GM04503 (cell line): ENCODE results near the gene CCSER1.

ENCODE experiments used
- DNase-seq: peaks from one replicate; pipeline ENCODE4 v3.0.0-alpha.2; 2012; ENCODE audit warnings: low read depth

CCSER1 gene

DNA sequence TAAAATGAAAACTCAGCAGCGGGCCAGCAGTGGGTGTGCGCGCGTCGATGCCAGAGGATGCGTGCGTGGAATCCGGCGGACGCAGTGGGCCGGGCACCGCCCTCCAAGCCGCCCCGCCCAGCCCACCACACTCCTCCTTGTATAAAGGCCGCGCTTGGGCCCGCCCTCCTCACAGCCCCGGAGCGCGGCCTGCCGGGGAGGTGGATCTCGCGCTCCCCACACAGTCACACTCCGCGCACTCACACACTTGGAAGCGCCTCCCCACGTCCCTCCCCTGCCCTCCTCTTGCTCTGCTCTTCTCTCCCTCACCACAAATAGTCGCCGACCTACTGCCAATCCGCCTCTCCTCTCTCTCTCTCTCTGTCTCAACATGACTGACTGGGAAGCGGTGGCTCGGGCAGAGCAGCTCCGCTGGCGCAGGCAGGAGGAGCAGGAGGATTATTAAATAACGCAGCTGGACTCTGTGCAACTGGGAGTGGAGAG, at the start of gene CCSER1:
Gene CCSER1, plus strand, starts transcription at position 172 of the 483 bp plus-strand sequence.
- DNase-seq, result no peak

DNA sequence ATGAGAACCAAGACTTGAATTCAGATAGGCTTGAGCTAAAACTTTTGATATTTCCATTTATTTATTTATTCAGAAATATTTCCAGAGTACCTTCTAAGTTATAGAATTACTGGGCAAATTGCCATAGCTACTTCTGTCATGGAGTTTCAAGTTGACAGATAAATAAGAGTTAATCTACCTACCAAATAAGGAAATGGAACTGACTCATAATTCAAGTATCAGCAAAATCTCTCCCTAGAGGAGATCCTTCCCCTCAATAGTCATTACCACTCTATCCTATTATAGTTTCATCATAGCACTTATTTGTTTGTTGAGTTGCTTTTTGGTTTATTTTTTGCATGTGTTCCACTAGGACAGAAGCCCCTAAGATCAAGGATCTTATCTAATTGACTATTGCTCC, 48.8 kb upstream of the CCSER1 start:
- no peak for DNase-seq

DNA sequence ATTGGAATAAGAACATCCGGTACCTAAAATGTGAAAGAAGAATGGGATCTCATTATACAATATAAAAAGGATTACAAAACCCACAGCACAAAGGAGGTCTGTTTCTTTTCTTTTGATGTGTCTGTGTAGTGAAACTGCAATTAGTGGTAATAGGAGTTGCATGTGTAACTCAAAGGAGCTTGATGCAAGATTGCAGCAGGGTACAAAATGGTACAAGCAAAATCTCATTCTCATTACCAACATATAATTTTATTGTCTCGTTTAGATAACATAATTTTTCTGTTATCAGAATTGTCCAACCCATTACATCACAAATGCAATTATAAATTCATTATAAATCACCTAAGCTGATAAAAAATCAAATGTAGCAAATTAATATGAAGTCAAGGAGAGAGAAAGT, 47.1 kb upstream of the CCSER1 start:
- no peak for DNase-seq

DNA sequence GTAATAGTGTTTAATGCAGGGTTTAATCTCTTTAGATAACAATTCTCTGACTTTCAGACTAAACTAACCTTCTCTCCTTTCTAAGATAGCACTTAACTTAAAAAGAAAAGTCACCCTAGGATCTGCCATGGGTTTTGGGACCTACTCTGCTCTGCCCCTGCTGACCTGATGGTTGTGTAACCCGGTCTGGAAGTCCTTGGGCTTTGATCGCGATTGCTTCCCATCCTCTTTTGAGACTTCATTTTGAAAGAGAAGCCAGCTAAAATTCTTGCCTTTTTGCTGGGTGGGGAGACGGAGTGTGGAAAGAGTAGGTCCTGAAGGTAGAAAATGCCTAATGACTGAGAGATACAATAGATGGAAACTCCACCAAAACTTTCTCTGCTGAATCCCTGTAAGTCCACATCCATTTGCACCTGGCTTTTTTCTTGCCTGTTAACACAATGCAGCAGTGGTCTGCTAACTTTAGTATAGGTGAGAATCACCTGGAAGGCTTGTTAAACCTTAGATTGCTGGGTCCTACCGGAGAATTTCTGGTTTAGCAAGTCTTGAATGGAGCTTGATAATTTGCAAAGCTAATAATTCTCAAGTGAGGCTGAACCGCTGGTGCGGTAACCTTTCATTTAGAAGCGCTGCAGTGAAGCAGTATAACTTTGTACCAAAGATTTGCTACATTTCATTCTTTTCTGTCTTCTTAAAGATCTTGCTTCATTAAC, 45.6 kb upstream of the CCSER1 start:
- no peak for DNase-seq

DNA sequence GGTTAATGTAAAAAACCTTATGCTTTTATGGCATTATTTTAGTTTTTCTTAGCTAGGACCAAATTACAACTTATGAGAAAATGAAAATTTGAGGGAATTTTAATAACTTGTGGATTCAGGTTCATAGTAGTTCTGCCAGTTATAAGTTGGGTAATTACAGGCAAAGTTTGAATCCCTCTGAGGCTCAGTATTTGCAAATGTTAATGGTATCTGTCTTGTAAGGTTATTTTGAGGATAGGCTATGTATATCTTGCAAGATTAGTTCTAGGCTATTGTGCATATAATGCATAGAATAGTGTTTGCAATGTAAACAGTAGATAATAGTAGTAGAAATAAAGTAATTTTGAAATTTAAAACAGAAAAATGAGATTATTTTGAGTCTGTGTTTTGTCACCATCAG, 44.7 kb upstream of the CCSER1 start:
- no peak for DNase-seq

DNA sequence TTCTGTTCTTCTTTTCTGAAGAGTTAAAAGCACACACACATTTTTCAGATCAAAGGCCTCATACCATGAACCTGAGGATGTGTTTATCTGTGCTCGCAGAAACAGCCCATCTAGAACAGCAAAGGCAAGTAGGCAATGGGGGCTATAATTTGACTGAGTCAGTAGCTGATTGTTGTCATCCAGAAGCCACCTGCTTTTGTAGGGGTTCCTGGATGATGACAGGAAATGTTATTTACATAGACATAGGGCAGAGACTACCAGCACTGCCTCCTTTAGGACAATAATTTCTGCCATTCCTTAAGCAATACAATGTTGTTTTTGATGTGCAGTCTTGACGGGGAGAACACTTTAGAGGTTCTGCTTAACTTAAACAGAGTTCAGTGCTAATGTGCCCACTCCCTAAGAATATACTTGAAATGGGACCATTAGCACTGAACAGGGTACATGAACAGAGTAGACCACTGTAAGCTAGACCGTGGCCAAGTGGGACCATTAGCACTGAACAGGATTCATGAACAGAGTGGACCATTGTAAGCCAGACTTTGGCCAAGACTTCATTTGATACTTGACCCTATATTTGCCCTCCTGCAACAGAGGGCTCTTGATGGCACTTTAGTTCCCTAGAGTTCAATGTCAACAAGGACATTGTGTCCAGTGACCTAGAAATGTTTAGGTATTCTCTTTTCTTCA, 42.8 kb upstream of the CCSER1 start:
- no peak for DNase-seq

DNA sequence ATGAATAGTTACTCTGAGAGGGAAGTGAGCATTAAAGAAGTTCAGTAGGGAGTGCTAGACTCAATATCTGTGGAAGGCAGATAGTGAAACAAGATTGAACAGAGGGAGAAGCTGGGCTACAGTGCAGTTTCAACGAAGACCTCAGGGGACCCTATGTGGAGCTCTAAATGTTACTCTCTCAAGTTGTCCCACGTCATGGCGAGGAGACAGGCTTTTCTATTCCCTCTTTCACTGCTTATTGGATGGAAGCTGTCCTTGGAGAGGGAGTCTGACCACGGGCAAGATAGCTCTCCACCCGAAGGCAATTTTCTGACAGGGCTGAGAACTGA, 42.3 kb upstream of the CCSER1 start:
- DNase-seq, result no peak

DNA sequence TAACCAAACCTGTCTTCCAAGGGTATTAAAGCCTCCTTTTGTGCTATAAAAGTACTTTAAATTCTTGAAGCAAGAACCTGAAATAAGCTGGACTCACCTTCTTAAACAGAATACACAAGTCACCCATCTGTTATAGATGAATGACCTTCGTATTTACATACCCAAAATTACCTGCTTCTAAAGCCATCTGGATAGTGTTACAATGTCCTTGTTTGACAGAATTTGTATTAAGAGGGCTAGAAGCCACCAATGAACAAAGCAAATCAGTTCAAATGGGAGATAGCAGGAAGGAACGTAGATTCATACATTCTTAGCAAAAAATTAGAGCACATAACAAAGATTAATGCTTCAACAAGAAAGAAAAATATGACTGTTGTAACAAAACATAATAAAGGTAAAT, 33.7 kb upstream of the CCSER1 start:
- no peak for DNase-seq

DNA sequence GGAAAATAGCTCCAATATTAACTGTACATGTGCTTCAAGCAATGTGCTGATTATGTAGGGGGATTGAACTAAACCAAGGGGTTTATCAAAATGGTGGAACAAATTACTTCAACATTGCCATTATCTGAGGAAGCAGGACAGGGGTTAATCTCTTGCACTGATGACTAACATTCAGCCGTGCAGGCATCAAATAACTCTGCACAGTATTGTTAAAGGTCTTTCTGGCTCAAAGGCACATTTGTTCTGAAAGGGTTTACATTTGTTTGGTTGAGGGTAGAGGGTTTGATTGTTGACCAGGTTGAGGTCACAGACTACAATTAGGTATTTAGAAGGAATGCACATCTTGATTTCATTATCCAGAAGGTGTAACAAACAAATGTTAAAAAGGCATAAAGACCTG, 32.2 kb upstream of the CCSER1 start:
- DNase-seq, result no peak

DNA sequence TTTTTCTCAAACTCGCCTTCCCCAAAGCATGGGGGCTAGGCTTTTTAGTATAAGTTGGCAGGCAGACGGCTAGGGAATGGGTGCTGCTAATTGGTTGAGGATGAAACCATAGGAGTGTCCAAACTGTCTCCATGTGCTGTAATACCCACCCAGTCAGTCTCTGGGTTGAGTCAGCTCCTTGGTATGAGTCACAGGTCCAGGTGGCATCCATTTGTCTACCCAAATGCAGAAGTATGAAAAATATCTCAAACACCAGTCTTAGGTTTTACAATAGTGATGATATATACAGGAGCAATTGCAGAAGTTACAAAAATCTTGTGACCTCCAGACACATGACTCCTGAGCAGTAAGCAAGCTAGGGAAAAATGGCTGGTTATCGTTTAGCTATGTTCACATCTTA, 27.4 kb upstream of the CCSER1 start:
- no peak for DNase-seq

DNA sequence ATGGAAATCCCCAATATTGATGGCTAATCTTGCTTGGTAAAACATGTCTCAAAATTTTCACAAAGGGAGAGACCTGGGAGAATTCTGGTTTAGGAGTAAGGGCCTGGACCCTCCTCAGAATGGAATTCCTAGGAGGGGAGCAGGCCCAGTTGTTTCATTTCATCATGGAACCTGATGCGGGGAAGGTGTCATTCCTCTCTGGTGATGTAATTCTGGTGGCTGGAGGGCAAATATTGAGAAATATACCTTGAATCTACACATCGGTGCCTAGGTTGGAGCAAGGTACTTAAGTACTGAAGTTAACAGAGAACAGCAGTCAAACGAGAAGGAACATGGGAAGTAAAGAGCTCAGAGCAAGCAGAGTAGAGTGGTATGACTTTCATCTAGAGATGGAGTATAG, 23.2 kb upstream of the CCSER1 start:
- no peak for DNase-seq

DNA sequence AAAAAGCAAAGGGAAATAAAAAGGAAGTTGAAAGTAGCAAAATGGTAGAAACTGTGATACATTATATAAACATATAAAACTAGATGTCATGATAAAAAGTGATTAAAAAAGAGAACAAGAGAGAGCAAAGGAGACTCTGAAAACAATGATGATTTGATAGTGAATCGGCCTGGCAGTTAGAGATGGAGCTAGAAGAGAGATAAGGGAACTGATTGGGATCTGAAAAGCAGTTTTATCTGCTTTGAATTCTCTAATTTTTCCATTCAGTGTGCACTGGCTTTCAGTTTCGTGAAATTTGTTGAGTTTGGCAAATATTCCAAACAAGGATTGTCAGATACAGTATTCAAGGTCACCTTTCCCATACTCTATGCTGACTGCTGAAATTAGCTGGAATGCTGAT, 21.9 kb upstream of the CCSER1 start:
- no peak for DNase-seq

DNA sequence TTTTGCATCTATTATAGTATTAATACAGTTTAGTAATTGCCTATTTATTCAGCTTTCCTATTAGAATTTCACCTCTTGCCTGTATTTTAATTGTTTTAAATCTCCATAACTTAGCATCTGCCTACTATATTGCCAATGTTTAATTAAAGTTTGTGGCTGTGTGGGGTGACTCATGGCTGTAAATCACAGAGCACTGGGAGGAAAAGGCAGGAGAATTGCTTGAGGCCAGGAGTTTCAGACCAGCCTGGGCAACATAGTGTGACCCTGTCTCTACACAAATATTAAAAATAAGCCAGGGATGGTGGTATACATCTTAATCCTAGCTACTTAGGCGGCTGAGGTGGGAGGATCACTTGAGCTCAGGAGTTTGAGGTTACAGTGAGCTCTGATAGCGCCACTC, 14.5 kb upstream of the CCSER1 start:
- no peak for DNase-seq

DNA sequence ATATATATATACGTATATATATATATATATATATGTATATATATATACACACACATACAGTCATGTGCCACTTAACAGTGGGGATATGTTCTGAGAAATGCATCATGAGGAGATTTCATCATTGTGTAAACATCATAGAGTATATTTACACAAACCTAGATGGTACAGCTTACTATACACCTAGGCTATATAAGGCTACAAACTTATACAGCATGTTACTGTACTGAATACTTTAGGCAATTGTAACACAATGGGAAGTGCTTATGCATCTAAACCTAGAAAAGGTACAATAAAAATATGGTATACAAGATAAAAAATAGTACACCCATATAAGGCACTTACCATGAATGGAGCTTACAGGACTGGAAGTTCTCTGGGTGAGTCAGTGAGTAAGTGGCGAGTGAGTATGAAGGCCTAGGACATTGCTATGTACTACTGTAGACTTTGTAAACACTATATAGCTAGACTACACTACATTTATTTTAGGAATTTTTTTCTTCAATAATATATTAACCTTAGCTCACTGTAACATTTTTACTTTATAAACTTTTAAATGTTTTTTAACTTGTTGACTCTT, 13.2 kb upstream of the CCSER1 start:
- no peak for DNase-seq

DNA sequence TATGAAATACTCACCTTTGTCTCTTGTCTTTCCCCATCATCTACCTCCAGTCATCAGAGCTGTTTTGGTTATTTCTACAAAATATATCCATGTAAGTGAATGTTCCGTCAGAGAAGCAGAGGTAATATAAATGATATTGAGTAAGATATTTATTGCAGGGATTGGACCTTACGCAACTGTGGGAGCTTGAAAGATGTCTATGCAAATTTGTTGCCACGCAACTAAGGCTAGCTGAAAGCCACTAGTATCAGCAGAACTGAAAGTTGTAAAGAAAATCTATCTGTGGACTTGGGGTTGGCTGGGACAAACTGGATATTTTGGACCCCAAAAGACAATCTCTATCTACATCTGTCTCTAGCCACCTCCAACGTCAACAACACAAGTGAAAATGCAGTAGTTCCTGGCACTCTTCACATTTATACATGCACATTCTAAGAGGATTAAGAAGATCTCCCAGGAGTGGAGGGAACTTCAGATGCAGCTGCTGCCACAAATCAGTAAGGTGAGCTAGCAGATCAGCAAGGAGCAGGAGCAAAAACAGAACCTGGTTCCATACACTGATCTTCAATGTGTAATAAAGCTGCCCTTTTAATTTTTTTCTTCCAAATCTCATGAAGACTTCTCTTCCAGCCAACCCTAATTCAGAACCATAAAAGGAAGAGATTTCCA, 8.5 kb upstream of the CCSER1 start:
- no peak for DNase-seq

DNA sequence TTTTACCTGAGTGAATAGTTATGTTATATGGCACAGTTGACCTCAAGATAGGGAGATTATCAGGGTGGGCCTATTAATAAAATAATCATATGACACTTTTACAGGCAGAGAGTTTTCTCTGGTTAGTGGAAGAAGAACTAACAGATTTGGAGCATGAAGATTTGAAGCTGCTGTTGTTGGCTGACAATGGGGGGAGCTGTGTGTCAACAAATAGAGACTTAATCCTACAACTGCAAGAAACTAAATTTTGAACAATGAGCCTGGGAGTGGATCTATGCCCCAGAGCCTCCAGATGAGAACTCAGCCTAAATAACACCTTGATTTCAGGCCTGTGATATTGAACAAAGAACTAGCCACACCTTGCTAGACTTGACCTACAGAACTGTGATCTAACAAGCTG, 7.2 kb upstream of the CCSER1 start:
- DNase-seq, result no peak

DNA sequence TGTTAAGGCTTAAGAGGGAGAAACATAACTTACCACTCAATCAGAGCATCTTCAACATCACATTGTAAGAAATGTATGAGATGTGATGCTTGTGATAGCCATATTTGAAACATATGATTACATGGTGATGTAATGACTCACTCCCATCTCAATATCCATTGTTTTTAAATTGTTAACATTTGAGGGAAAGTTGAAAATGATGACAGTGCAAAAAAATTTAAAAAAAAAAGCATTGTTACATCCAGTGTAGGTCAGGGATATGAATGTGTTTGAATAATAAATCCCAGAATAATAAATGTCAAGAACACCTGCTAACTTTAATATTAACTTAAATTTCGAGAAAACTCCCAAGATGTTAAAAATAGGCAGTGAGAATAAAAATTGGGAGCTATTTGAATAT, 6.4 kb upstream of the CCSER1 start:
- no peak for DNase-seq

DNA sequence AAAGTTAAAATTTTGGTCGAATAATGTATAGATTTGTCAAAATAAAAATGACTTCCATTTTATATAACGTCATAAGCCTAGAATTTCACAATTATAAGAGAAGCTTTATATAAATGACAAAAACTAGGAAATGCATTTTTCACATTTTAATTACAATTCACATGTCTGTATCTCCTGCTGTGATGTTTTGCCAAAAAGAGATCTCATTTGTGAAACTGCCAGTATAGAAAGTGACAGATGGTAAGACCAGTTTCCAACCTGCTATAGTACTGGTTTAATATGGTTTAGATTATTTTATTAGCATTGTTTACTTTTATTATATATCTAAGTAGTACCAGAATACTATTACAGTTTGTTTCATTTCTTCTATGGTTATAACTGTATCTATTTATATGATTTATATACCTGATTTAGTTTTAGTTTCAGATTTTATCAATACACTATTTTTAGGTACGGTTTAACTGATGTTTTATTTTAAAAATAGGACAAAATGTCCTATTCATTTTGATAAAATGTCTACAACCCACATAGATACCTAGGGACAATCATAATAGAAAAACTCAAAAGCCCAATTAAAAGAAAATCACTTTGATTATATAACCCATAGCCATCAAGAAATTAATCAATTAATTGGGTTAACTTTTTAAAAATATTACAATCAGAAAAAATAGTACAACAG, 5.4 kb upstream of the CCSER1 start:
- no peak for DNase-seq

DNA sequence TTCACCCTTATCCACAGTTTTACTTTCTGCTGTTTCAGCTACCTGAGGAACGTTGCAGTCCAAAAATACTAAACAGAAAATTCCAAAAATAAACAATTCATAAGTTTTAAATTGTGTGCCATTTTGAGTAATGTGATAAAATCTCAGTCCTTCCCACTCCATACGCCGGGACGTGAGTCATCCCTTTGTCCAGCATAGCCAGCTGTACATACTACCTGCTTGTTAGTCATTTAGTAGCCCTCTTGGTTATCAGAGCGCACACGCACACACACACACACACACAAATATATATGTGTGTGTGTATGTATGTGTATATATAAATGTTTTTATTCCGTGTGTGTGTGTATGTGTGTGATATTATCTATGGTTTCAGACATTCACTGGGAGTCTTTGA, 4.8 kb upstream of the CCSER1 start:
- no peak for DNase-seq

DNA sequence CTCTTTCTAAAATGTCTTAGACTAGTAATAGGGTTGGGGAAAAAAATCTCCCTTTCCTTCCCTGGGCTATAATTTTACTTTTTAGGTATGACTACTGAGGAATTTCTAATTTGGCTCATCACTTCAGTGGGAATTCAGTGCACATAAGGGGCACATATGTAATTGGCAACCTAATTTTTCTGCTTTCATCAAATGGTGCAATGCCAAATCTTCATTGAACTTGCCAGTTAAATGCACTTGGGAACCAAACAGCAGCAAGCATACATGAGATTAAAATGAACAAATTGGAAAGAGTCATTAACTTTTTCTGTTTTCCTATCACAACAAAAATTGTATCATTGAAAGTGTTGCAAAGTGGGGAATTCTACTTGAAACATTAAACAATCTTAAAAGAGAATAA, 2.9 kb upstream of the CCSER1 start:
- DNase-seq, result no peak

DNA sequence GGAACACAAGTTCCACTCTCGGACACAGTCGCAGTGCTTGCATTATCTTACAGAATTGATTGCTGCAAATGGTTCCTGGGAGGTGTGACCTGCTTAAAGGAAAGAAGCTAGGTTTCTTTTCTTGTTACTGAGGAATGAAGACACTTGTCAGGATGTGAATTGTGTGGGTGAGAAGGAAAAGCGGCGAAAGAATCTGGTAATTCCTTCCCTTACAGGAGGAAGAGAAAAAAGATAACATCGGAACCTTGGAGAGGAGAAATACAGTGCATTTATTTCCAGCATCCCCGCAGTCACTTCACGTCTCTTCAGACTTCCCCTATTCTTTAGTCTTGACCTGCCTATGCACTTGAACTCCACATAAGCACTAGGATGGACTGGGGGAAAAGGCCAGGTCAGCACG, 389 bp upstream of the CCSER1 start:
- DNase-seq, result no peak

DNA sequence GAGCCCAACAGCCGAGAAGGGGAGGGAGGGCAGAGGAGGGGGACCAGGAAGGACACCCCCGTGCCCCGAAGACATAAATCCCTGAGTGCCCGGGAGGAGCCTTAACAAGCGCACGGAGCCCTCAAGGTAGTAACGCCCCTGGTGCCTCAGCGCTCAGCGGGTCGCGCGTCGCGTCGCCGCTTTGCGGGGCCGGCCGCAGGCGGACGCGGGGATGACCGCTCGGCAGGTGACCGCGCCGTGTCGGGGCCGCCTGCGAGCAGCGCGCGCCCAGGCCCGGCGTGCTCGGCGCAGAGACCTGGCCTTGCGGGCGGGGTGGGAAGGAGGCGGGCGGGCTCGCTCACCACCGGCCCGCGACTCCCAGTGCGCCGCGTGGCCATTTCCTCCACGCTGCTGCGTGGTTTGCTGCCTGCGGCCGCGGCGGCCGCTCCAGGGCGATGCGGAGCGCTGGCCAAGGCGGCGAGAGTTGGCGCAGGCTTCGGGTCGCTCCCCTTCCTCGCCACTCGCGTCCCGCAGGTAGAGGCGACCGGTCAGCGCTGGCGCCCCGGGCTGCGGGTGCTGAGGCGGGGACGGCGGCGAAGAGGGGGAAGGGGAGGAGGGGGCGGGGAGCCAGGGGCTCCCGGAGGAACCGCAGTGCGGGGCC, 632 bp downstream of the CCSER1 start:
- DNase-seq, result no peak
